Progenitor cell of endocrine pancreas (in vitro differentiated cells): ENCODE measurements around the gene TRPM8. TPM values are rescaled to one million over a fixed set of nuclear protein-coding genes. Genes with fewer than 3 reads are reported as not detected.

Source experiments
- DNase-seq: peaks from one replicate; pipeline ENCODE4 v3.0.0; 2021; ENCODE audit warnings: low spot score; ENCODE audit not compliant: unreplicated experiment
- H3K27ac Mint-ChIP-seq: 2 replicates; pipeline ENCODE4 v1.8.0; 2021; ENCODE audit warnings: mild to moderate bottlenecking, moderate library complexity, mixed read lengths
- H3K27me3 Mint-ChIP-seq: 2 replicates; pipeline ENCODE4 v1.8.0; 2021; ENCODE audit warnings: mixed read lengths
- H3K36me3 Mint-ChIP-seq: 2 replicates; pipeline ENCODE4 v1.8.0; 2022; ENCODE audit warnings: mixed read lengths; ENCODE audit not compliant: insufficient read depth
- H3K4me1 Mint-ChIP-seq: 2 replicates; pipeline ENCODE4 v1.8.0; 2021; ENCODE audit warnings: low read depth, mixed read lengths
- H3K4me3 Mint-ChIP-seq: 2 replicates; pipeline ENCODE4 v1.8.0; 2021; ENCODE audit warnings: low read depth, mild to moderate bottlenecking, moderate library complexity, mixed read lengths
- H3K9me3 Mint-ChIP-seq: 2 replicates; pipeline ENCODE4 v1.8.0; 2021; ENCODE audit warnings: low read depth, mixed read lengths
- CTCF ChIP-seq: fragments of 200-600 bp; sonication (generic); IDR thresholded peaks from one replicate; pipeline ENCODE4 v1.5.0; 2021; ENCODE audit warnings: antibody characterized with exemption, mild to moderate bottlenecking; ENCODE audit not compliant: unreplicated experiment
- total RNA-seq: library from RNA; stranded (reverse); gene quantifications from 2 replicates; pipeline ENCODE4 v1.2.1, GENCODE V29; 2021

The TRPM8 gene
- total RNA-seq, 1 donor from 2014 or later, result not detected

GRCh38 chr2:233999182-233999581 lies 82.0 kb downstream of the TRPM8 start:
- DNase-seq, result no peak
- H3K4me3 Mint-ChIP-seq, result no peak overlapping the region
- H3K27ac Mint-ChIP-seq, result no peak overlapping the region
- H3K27me3 Mint-ChIP-seq, result peaks cover 14% of the 10 kb centered on the region
- no peaks in the 10 kb centered on the region for H3K4me1 Mint-ChIP-seq
- no peaks in the 10 kb centered on the region for H3K36me3 Mint-ChIP-seq
- TF ChIP-seq CTCF, result no peak
- no peaks in the 10 kb centered on the region for H3K9me3 Mint-ChIP-seq

GRCh38 chr2:234001380-234002160 lies 84.4 kb downstream of the TRPM8 start:
- no peak for DNase-seq
- Mint-ChIP-seq H3K9me3 (no peaks in the 10 kb centered on the region), H3K4me3 (no peak overlapping the region)

GRCh38 chr2:234002281-234002680 lies 85.1 kb downstream of the TRPM8 start:
- Mint-ChIP-seq H3K9me3 (no peaks in the 10 kb centered on the region), H3K27me3 (peaks cover 14% of the 10 kb centered on the region)
- no peak for DNase-seq

More at GRCh38 chr2:234001380-234002160, 84.4 kb downstream of the TRPM8 start:
- no peaks in the 10 kb centered on the region for H3K36me3 Mint-ChIP-seq
- no peak for TF ChIP-seq CTCF
- no peak overlapping the region for H3K27ac Mint-ChIP-seq
- H3K27me3 Mint-ChIP-seq, result peaks cover 14% of the 10 kb centered on the region
- no peaks in the 10 kb centered on the region for H3K4me1 Mint-ChIP-seq

GRCh38 chr2:234003972-234004617 lies 86.9 kb downstream of the TRPM8 start:
- Mint-ChIP-seq H3K27ac (no peak overlapping the region), H3K9me3 (no peaks in the 10 kb centered on the region), H3K27me3 (peaks cover 18% of the 10 kb centered on the region), H3K36me3 (no peaks in the 10 kb centered on the region), H3K4me3 (no peak overlapping the region), H3K4me1 (no peaks in the 10 kb centered on the region)
- no peak for DNase-seq
- no peak for TF ChIP-seq CTCF

More at GRCh38 chr2:234002281-234002680, 85.1 kb downstream of the TRPM8 start:
- no peak overlapping the region for H3K27ac Mint-ChIP-seq
- no peak overlapping the region for H3K4me3 Mint-ChIP-seq
- H3K4me1 Mint-ChIP-seq, result no peaks in the 10 kb centered on the region
- H3K36me3 Mint-ChIP-seq, result no peaks in the 10 kb centered on the region
- TF ChIP-seq CTCF, result no peak

- Mint-ChIP-seq H3K9me3 (no peaks in the 10 kb centered on the region), H3K36me3 (no peaks in the 10 kb centered on the region), H3K27ac (no peak overlapping the region), H3K27me3 (peaks cover 23% of the 10 kb centered on the region), H3K4me3 (no peak overlapping the region), H3K4me1 (no peaks in the 10 kb centered on the region)
- DNase-seq, result no peak
- no peak for TF ChIP-seq CTCF
Measured at GRCh38 chr2:234005126-234005525, 88.0 kb downstream of the TRPM8 start.
